HepG2 (cell line): ENCODE data around the gene SLC6A6. TPM values are rescaled to one million over a fixed set of nuclear protein-coding genes. Genes with fewer than 3 reads are reported as not detected.

ENCODE experiments used
- ATAC-seq: fragments of 200-7000 bp; cut with Tn5 transposase; 3 replicates; pipeline ENCODE4 v1.9.1; 2020; ENCODE audit warnings: mild to moderate bottlenecking, moderate library complexity
- BruUV-seq: library from RNA; stranded (reverse); fragments of 400-500 nt; replicated peaks from 2 replicates; lab custom pipeline; 2021; lab: Mats Ljungman, UMichigan
- CTCF ChIA-PET: fragments of 300-600 bp; formaldehyde crosslinking; extraction: SDS; loops from one replicate; lab custom pipeline; 2021; ENCODE audit warnings: low total read pairs, inconsistent platforms, low intra/inter-chr PET ratio; lab: Yijun Ruan, JAX
- POLR2A ChIA-PET: fragments of 350-600 bp; sonication (Branson Sonifier 250); formaldehyde crosslinking; loops from one replicate; lab custom pipeline; 2020; ENCODE audit warnings: antibody characterized with exemption, inconsistent platforms; lab: Yijun Ruan, JAX
- DNase-seq: peaks from one replicate; pipeline ENCODE4 v3.0.0-alpha.2; 2015; ENCODE audit warnings: low spot score
- FAIRE-seq: peaks from 3 replicates; lab custom pipeline; 2011; peaks lifted over from hg19 to GRCh38; lab: Jason Lieb, UNC
- H2AFZ ChIP-seq: one replicate; pipeline ENCODE4 v1.6.1; 2011; ENCODE audit warnings: low read length, inconsistent platforms
- H3K27ac ChIP-seq: fragments of 300-600 bp; 3 replicates; pipeline ENCODE4 v1.8.0; 2011; ENCODE audit warnings: mixed run types, mild to moderate bottlenecking, mixed read lengths, low read length, inconsistent platforms; ENCODE audit not compliant: insufficient read depth; ENCODE audit errors: extremely low read length
- H3K27me3 ChIP-seq, 2 experiments: fragments of 200-600 bp in 1 of 2; 2 replicates in 1 of 2; 3 replicates in 1 of 2; pipeline versions ENCODE4 v1.6.0 to v1.8.0; 2011; ENCODE audit warnings: low read length in 2 of 2, mild to moderate bottlenecking in 2 of 2, moderate library complexity in 2 of 2, inconsistent platforms in 1 of 2; ENCODE audit not compliant: insufficient read depth in 2 of 2, control insufficient read depth in 1 of 2
- H3K36me3 ChIP-seq, 2 experiments: fragments of 200-600 bp in 1 of 2; replicated peaks in 1 of 2; 2 replicates in 1 of 2; 3 replicates in 1 of 2; pipeline versions ENCODE4 v1.5.1 to v1.8.0; 2011; ENCODE audit warnings: low read length in 2 of 2, inconsistent platforms in 1 of 2; ENCODE audit not compliant: insufficient read depth in 2 of 2, control insufficient read depth in 1 of 2
- H3K4me1 ChIP-seq: 2 replicates; pipeline ENCODE4 v1.5.1; 2012; ENCODE audit warnings: low read length, inconsistent platforms; ENCODE audit not compliant: insufficient read depth
- H3K4me2 ChIP-seq: 2 replicates; pipeline ENCODE4 v1.6.0; 2011; ENCODE audit warnings: low read depth, low read length, inconsistent platforms
- H3K4me3 ChIP-seq, 3 experiments: fragments of 200-600 bp in 1 of 3; sonication (generic), shearing (Covaris generic) in 1 of 3; replicated peaks in 1 of 3; 2 replicates each; pipeline ENCODE4 v1.5.1; 2011 to 2016; ENCODE audit warnings: low read length in 3 of 3, inconsistent platforms in 2 of 3, low read depth in 2 of 3, mild to moderate bottlenecking in 2 of 3, control low read depth in 1 of 3, mixed read lengths in 1 of 3; ENCODE audit not compliant: insufficient read depth in 1 of 3
- H3K79me2 ChIP-seq: one replicate; pipeline ENCODE4 v1.6.1; 2011; ENCODE audit warnings: low read length, inconsistent platforms; ENCODE audit not compliant: insufficient read depth
- H3K9ac ChIP-seq: 2 replicates; pipeline ENCODE4 v1.6.0; 2011; ENCODE audit warnings: mild to moderate bottlenecking, low read depth, low read length, inconsistent platforms; ENCODE audit not compliant: insufficient read depth
- H3K9me3 ChIP-seq: 2 replicates; pipeline ENCODE4 v1.5.1; 2012; ENCODE audit warnings: mild to moderate bottlenecking, low read length
- H4K20me1 ChIP-seq: 2 replicates; pipeline ENCODE4 v1.6.0; 2011; ENCODE audit warnings: inconsistent platforms, mild to moderate bottlenecking, low read length, moderate library complexity; ENCODE audit not compliant: insufficient read depth
- ELF1 ChIP-seq: sonication (generic); formaldehyde crosslinking; IDR thresholded peaks from 2 replicates; pipeline ENCODE4 v1.4.0; 2020; ENCODE audit warnings: missing genetic modification reagents
- MXD4 ChIP-seq: IDR thresholded peaks from 2 replicates; pipeline ENCODE4 v1.6.1; 2016; ENCODE audit warnings: mild to moderate bottlenecking, missing biosample characterization, missing genetic modification reagents
- ZBTB1 ChIP-seq: sonication (generic); formaldehyde crosslinking; IDR thresholded peaks from 2 replicates; pipeline ENCODE4 v1.4.0; 2020; ENCODE audit warnings: missing genetic modification reagents, borderline replicate concordance
- ZBTB2 ChIP-seq: sonication (generic); formaldehyde crosslinking; IDR thresholded peaks from 2 replicates; pipeline ENCODE4 v1.8.0; 2022; ENCODE audit warnings: low read depth, missing genetic modification reagents
- ZBTB21 ChIP-seq: sonication (generic); formaldehyde crosslinking; IDR thresholded peaks from 2 replicates; pipeline ENCODE4 v1.4.0; 2020; ENCODE audit warnings: missing genetic modification reagents
- ZNF329 ChIP-seq: sonication (generic); formaldehyde crosslinking; IDR thresholded peaks from 2 replicates; pipeline ENCODE4 v1.9.0; 2021; ENCODE audit warnings: low read depth, mild to moderate bottlenecking, missing genetic modification reagents
- ZNF549 ChIP-seq: sonication (generic); formaldehyde crosslinking; IDR thresholded peaks from 2 replicates; pipeline ENCODE4 v1.5.0; 2020; ENCODE audit warnings: missing genetic modification reagents
- ZNF713 ChIP-seq: sonication (generic); formaldehyde crosslinking; IDR thresholded peaks from 2 replicates; pipeline ENCODE4 v1.4.0; 2020; ENCODE audit warnings: mild to moderate bottlenecking, missing genetic modification reagents
- WGBS: methylation state at CpG from one replicate; pipeline ENCODE4 v1.1.6; 2017; ENCODE audit warnings: low lambda C conversion rate; 5-methylcytosine and 5-hydroxymethylcytosine counted together
- in situ Hi-C: cut with HindIII; loops from 2 replicates; pipeline ENCODE4 v1.10.0; 2017; ENCODE audit warnings: low pct_unique_long_range_greater_than_20kb; ENCODE audit not compliant: extremely low pct_ligation_motif_present
- intact Hi-C: fragments of 100-400 bp; cut with micrococcal nuclease; formaldehyde crosslinking; loops from one replicate; pipeline ENCODE4 v1.10.0; 2022; ENCODE audit not compliant: unreplicated experiment
- polyA plus RNA-seq, 8 experiments: library from polyadenylated mRNA; depleted of rRNA in 3 of 8; stranded (reverse) in 7 of 8; unstranded in 1 of 8; fragments of >200 nt; fragmentation: Illumina TruSeq in 4 of 8; extraction: Trizol in 4 of 8; gene quantifications; 2 replicates each; pipeline versions ENCODE4 v1.2.1 to v1.2.3, GENCODE V29; 2011 to 2016; ENCODE audit warnings: low read depth in 4 of 8, missing spikeins in 1 of 8, mixed read lengths in 1 of 8; ENCODE audit not compliant: insufficient read depth in 1 of 8
- total RNA-seq, 5 experiments: library from RNA; depleted of rRNA; stranded (reverse); fragments of >200 nt; fragmentation: Illumina TruSeq; extraction: Trizol; gene quantifications; 2 replicates each; pipeline ENCODE4 v1.2.3, GENCODE V29; 2016; ENCODE audit warnings: low read depth in 1 of 5
- TF ChIP-seq, protein P1 (sequence below): IDR thresholded peaks from 2 replicates; pipeline ENCODE4 v1.6.1; 2012; ENCODE audit warnings: low read depth, low read length, improper control_type of control experiment

SLC6A6 gene
- total and polyA plus RNA-seq, 2 of the 13 experiments (the other 11 are each of a cell fraction or from before 2014, with no cell fraction given), result 14.1 to 20.7 TPM

DNA sequence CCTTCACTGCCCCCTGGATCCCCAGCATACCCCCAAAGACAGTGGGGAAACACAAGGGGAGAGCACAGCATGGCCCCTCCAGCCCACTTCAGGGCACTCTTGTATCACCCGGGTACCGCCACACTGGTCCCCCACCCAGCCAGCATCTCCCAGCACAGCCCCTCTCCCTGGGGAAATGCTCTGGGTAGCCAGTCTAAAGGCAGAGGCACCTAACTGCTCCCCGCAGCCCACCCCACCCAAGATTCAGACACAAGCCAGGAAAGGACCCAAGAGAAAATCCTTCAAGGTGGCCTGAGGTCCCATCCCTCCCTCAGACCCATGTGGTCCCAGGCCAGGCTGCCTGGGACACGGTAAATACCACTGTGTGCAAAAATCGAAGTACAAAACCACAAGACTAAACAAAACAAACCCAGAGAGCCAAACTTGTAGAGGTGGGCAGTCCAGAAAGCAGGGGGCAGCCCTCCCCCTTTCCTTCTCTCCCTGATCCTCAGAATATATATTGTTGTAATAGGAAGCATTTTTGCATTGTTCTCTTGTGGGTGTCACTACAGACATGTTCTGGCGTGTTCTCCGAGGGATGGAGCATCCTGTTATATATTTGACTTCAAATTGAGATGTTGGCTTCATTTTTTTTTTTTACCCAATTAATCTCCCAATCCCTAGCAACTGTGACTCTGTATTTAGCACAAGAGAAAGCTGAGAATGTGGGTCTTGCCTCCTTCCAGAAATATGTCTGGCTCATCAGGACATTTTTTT, 86.1 kb downstream of the SLC6A6 start:
- H3K9me3 ChIP-seq, result no peaks in the 10 kb centered on the region
- POLR2A ChIA-PET, result no interaction called here
- TF ChIP-seq ELF1 (CRISPR knock-in tag) (no peak), ZNF713 (no peak), ZBTB2 (CRISPR knock-in tag) (no peak), ZNF549 (CRISPR knock-in tag) (no peak), ZBTB21 (CRISPR knock-in tag) (no peak)
- H3K4me2 ChIP-seq, result no peak overlapping the region
- FAIRE-seq (no peak), DNase-seq (no peak), ATAC-seq (no peak)
- no TSS peak for BruUV-seq
- CTCF ChIA-PET, result no interaction called here
- no peak overlapping the region for H3K27ac ChIP-seq
- in situ Hi-C loops, result no loop called here
- H3K4me1 ChIP-seq, result no peaks in the 10 kb centered on the region
- H3K79me2 ChIP-seq, result no peaks in the 10 kb centered on the region
- H3K27me3 ChIP-seq, result no peaks in the 10 kb centered on the region
- no peaks in the 10 kb centered on the region for H4K20me1 ChIP-seq
- H3K9ac ChIP-seq, result no peak overlapping the region
- WGBS, result 87% methylated on average over 7 of the region's 7 CpGs
- no peak overlapping the region for H3K4me3 ChIP-seq
- H2AFZ ChIP-seq, result no peak overlapping the region
- intact Hi-C loops, result no loop called here
- peaks cover 6 to 28% of the 10 kb centered on the region in 2 experiments; a peak in 3 of 5 replicates for H3K36me3 ChIP-seq

DNA sequence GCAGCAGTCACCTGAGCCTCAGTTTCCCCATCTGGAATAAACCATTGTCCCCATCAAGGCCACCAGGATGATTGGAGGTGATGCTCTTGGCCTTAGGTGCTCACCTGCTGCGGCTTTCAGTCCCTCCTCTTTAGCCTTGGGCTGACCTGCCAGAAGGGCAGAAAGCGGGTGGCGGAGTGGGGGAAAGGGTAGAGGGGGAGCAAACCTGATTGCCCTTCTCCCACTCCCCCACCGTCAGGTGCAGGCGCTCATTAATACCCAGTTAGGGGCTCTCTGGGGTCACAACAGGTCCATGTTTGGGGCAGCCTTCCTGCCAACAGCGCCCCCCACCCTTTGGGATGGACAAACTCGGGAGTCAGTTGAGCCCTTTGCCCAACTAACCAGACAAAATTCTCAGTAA, 87.2 kb downstream of the SLC6A6 start:
- Histone ChIP-seq H3K27ac (no peak overlapping the region), H3K27me3 (no peaks in the 10 kb centered on the region), H2AFZ (no peak overlapping the region), H3K9me3 (no peaks in the 10 kb centered on the region), H3K79me2 (no peaks in the 10 kb centered on the region), H3K36me3 (peaks cover 4 to 20% of the 10 kb centered on the region in 2 experiments; a peak in 3 of 5 replicates), H3K9ac (no peak overlapping the region), H3K4me3 (no peak overlapping the region), H3K4me2 (no peak overlapping the region), H4K20me1 (no peaks in the 10 kb centered on the region), H3K4me1 (no peaks in the 10 kb centered on the region)
- DNase-seq, result no peak
- FAIRE-seq, result no peak
- POLR2A ChIA-PET, result no interaction called here
- CTCF ChIA-PET, result no interaction called here
- in situ Hi-C loops (no loop called here), intact Hi-C loops (no loop called here)
- WGBS, result 97% methylated on average over 6 of the region's 7 CpGs
- ATAC-seq, result no peak
- no TSS peak for BruUV-seq
- TF ChIP-seq MXD4 (CRISPR knock-in tag) (no peak), ZNF329 (CRISPR knock-in tag) (no peak), ZBTB1 (CRISPR knock-in tag) (no peak)
- TF ChIP-seq, protein P1, sequence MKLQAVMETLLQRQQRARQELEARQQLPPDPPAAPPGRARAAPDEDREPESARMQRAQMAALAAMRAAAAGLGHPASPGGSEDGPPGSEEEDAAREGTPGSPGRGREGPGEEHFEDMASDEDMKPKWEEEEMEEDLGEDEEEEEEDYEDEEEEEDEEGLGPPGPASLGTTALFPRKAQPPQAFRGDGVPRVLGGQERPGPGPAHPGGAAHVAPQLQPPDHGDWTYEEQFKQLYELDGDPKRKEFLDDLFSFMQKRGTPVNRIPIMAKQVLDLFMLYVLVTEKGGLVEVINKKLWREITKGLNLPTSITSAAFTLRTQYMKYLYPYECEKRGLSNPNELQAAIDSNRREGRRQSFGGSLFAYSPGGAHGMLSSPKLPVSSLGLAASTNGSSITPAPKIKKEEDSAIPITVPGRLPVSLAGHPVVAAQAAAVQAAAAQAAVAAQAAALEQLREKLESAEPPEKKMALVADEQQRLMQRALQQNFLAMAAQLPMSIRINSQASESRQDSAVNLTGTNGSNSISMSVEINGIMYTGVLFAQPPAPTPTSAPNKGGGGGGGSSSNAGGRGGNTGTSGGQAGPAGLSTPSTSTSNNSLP, result no peak
